Fibroblast of lung (primary cell): ENCODE measurements around the gene HAS3. TPM values are rescaled to one million over a fixed set of nuclear protein-coding genes. Genes with fewer than 3 reads are reported as not detected.

ENCODE experiments used
- DNase-seq, 2 donors: peaks; one replicate each; pipeline versions ENCODE4 v3.0.0 to v3.0.0-alpha.2; 2010; ENCODE audit warnings: low read depth in 2 of 2
- H2AFZ ChIP-seq: 2 replicates; pipeline ENCODE4 v1.5.1; 2012; ENCODE audit warnings: low read length, control low read depth, inconsistent platforms
- H3K27ac ChIP-seq: 2 replicates; pipeline ENCODE4 v1.5.1; 2011; ENCODE audit warnings: low read length, control low read depth; ENCODE audit not compliant: insufficient read depth
- H3K27me3 ChIP-seq: 2 replicates; pipeline ENCODE4 v1.5.1; 2011; ENCODE audit warnings: mild to moderate bottlenecking, low read length; ENCODE audit not compliant: control insufficient read depth, insufficient read depth
- H3K36me3 ChIP-seq: 2 replicates; pipeline ENCODE4 v1.5.1; 2011; ENCODE audit warnings: low read length; ENCODE audit not compliant: control insufficient read depth, insufficient read depth
- H3K4me1 ChIP-seq: 2 replicates; pipeline ENCODE4 v1.5.1; 2011; ENCODE audit warnings: low read length; ENCODE audit not compliant: control insufficient read depth, insufficient read depth; ENCODE audit errors: extremely low read depth
- H3K4me2 ChIP-seq: 2 replicates; pipeline ENCODE4 v1.5.1; 2011; ENCODE audit warnings: low read length, control low read depth; ENCODE audit not compliant: insufficient read depth; ENCODE audit errors: extremely low read depth
- H3K4me3 ChIP-seq, 4 experiments: fragments of 200-600 bp in 1 of 4; sonication (generic) in 1 of 4; replicated peaks in 1 of 4; 2 replicates each; pipeline ENCODE4 v1.5.1; 2011 to 2016; ENCODE audit warnings: low read length in 4 of 4, low read depth in 3 of 4, mild to moderate bottlenecking in 3 of 4, control low read depth in 2 of 4, inconsistent platforms in 1 of 4, mixed read lengths in 1 of 4; ENCODE audit not compliant: insufficient read depth in 1 of 4; ENCODE audit errors: control extremely low read depth in 1 of 4
- H3K79me2 ChIP-seq: 2 replicates; pipeline ENCODE4 v1.5.1; 2012; ENCODE audit warnings: mild to moderate bottlenecking, low read length, inconsistent platforms; ENCODE audit not compliant: control insufficient read depth, insufficient read depth
- H3K9ac ChIP-seq: 2 replicates; pipeline ENCODE4 v1.5.1; 2011; ENCODE audit warnings: mild to moderate bottlenecking, low read length, control low read depth; ENCODE audit not compliant: insufficient read depth
- H3K9me3 ChIP-seq: 2 replicates; pipeline ENCODE4 v1.5.1; 2012; ENCODE audit warnings: low read depth, low read length; ENCODE audit not compliant: control insufficient read depth, insufficient read depth
- H4K20me1 ChIP-seq: 2 replicates; pipeline ENCODE4 v1.5.1; 2011; ENCODE audit warnings: low read length; ENCODE audit not compliant: control insufficient read depth, insufficient read depth; ENCODE audit errors: extremely low read depth
- CTCF ChIP-seq, 2 donors: IDR thresholded peaks in 1 of 2; conservative IDR thresholded peaks in 1 of 2; 1 replicate in 1 of 2; 2 replicates in 1 of 2; pipeline ENCODE4 v1.5.1; 2011 to 2012; ENCODE audit warnings: low read length in 2 of 2, control low read depth in 1 of 2, inconsistent platforms in 1 of 2, low read depth in 1 of 2, mild to moderate bottlenecking in 1 of 2
- EZH2 ChIP-seq: IDR thresholded peaks from 2 replicates; pipeline ENCODE4 v1.5.1; 2012; ENCODE audit warnings: low read length, control low read depth, mild to moderate bottlenecking; ENCODE audit errors: missing control alignments
- polyA plus RNA-seq, 2 donors: library from polyadenylated mRNA; depleted of rRNA in 1 of 2; stranded (reverse) in 1 of 2; unstranded in 1 of 2; fragments of >200 nt; gene quantifications; 2 replicates each; pipeline ENCODE4 v1.2.1, GENCODE V29; 2011 to 2012; ENCODE audit warnings: missing spikeins in 1 of 2
- total RNA-seq: library from RNA; depleted of rRNA; stranded (reverse); fragments of >200 nt; gene quantifications from 2 replicates; pipeline ENCODE4 v1.2.1, GENCODE V29; 2014

Gene HAS3
- total and polyA plus RNA-seq, 2 donors (not counting 1 experiment from before 2014, with no cell fraction given), result 0.27 to 0.33 TPM

GRCh38 chr16:69094501-69094900, 11.0 kb upstream of the HAS3 start:
- Histone ChIP-seq H3K4me3 (no peak overlapping the region), H3K36me3 (no peaks in the 10 kb centered on the region), H3K4me2 (no peak overlapping the region), H3K27ac (no peak overlapping the region), H3K9me3 (no peaks in the 10 kb centered on the region), H2AFZ (no peak overlapping the region), H3K4me1 (no peaks in the 10 kb centered on the region), H4K20me1 (no peaks in the 10 kb centered on the region), H3K79me2 (no peaks in the 10 kb centered on the region), H3K27me3 (no peaks in the 10 kb centered on the region), H3K9ac (no peak overlapping the region)
- TF ChIP-seq EZH2 (no peak), CTCF (conservative IDR thresholded peaks at IDR 0.05 in 1 of 2, IDR thresholded peaks at IDR 0.05 in 1 of 2; ENCODE audit: low read depth in 1 of 2, low read length in 2 of 2) (no peak)
- no peak for DNase-seq

- H3K4me3 ChIP-seq, result no peak overlapping the region
- H2AFZ ChIP-seq, result no peak overlapping the region
- H3K4me2 ChIP-seq, result no peak overlapping the region
- H3K27me3 ChIP-seq, result no peaks in the 10 kb centered on the region
- H3K9ac ChIP-seq, result no peak overlapping the region
- no peak overlapping the region for H3K27ac ChIP-seq
- no peaks in the 10 kb centered on the region for H3K4me1 ChIP-seq
- no peak for DNase-seq
- no peaks in the 10 kb centered on the region for H3K79me2 ChIP-seq
- H3K9me3 ChIP-seq, result no peaks in the 10 kb centered on the region
- no peak for TF ChIP-seq EZH2
- TF ChIP-seq CTCF (conservative IDR thresholded peaks at IDR 0.05 in 1 of 2, IDR thresholded peaks at IDR 0.05 in 1 of 2; ENCODE audit: low read depth in 1 of 2, low read length in 2 of 2), result no peak
- H3K36me3 ChIP-seq, result no peaks in the 10 kb centered on the region
- H4K20me1 ChIP-seq, result no peaks in the 10 kb centered on the region
These were observed 10.3 kb upstream of the HAS3 start for GRCh38 chr16:69095193-69095592.

- Histone ChIP-seq H3K4me2 (no peak overlapping the region), H3K79me2 (no peaks in the 10 kb centered on the region), H4K20me1 (no peaks in the 10 kb centered on the region), H3K36me3 (no peaks in the 10 kb centered on the region), H3K4me1 (no peaks in the 10 kb centered on the region), H2AFZ (no peak overlapping the region), H3K27me3 (no peaks in the 10 kb centered on the region), H3K9ac (no peak overlapping the region), H3K9me3 (no peaks in the 10 kb centered on the region), H3K27ac (no peak overlapping the region), H3K4me3 (no peak overlapping the region)
- TF ChIP-seq EZH2 (no peak), CTCF (conservative IDR thresholded peaks at IDR 0.05 in 1 of 2, IDR thresholded peaks at IDR 0.05 in 1 of 2; ENCODE audit: low read depth in 1 of 2, low read length in 2 of 2) (no peak)
- DNase-seq, result no peak
These were observed 5.3 kb upstream of the HAS3 start for GRCh38 chr16:69100071-69100691.
